ENCODE data around the gene C9orf85.
"Not testable (repeated sequence)": the region's sequence is repeated elsewhere in the genome, so short reads cannot be mapped to it uniquely, and the experiment has no call there.

C9orf85 gene

DNA sequence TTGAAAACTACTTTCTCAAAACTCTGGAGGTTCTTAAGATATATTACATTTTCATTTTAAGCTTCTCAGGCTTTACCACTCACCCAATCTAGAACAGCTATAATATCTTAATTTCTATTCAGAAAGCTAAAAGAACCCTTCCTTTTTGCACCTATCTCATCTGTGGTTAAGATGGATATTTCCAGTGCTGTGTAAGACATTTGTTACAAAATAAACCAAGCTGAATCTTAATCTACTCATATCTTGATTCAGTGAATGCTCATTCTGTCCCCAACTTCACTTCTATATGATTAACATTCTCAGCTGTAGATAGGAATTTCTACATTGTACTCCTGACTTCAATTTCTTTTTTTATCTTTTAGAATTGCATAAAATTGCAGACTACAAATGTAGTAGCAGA lies 15.5 kb upstream of the C9orf85 start:
- Histone ChIP-seq H3K36me3 (ENCODE audit: insufficient read depth, low read length) (no peaks in the 10 kb centered on the region), H3F3A (ENCODE audit: insufficient read depth, low read length) (no peaks in the 10 kb centered on the region), H3K9me2 (ENCODE audit: low read depth, low read length) (no peaks in the 10 kb centered on the region), H3K4me1 (ENCODE audit: insufficient read depth, low read length, severe bottlenecking) (peaks cover 79% of the 10 kb centered on the region), H2AFZ (ENCODE audit: low read length) (no peak overlapping the region), H3K9me3 (ENCODE audit: low read length) (no peaks in the 10 kb centered on the region), H4K20me1 (ENCODE audit: insufficient read depth, low read length) (no peaks in the 10 kb centered on the region), H3K4me3 (ENCODE audit: low read depth, low read length, poor library complexity, severe bottlenecking) (no peak overlapping the region), H3K9ac (ENCODE audit: low read length) (peak overlapping the region; percentile 4; the same call in 1 of the 2 replicates), H3K79me2 (ENCODE audit: insufficient read depth, low read length) (peaks cover 79% of the 10 kb centered on the region), H3K4me2 (ENCODE audit: low read length) (0 out of 2 replicates have a peak overlapping the region, but pooled peaks have one; percentile 39), H3K27me3 (ENCODE audit: insufficient read depth, low read length) (no peaks in the 10 kb centered on the region), H3K27ac (ENCODE audit: low read depth, low read length, poor library complexity, severe bottlenecking) (peak overlapping the region; percentile 87)
- TF ChIP-seq, protein P1, sequence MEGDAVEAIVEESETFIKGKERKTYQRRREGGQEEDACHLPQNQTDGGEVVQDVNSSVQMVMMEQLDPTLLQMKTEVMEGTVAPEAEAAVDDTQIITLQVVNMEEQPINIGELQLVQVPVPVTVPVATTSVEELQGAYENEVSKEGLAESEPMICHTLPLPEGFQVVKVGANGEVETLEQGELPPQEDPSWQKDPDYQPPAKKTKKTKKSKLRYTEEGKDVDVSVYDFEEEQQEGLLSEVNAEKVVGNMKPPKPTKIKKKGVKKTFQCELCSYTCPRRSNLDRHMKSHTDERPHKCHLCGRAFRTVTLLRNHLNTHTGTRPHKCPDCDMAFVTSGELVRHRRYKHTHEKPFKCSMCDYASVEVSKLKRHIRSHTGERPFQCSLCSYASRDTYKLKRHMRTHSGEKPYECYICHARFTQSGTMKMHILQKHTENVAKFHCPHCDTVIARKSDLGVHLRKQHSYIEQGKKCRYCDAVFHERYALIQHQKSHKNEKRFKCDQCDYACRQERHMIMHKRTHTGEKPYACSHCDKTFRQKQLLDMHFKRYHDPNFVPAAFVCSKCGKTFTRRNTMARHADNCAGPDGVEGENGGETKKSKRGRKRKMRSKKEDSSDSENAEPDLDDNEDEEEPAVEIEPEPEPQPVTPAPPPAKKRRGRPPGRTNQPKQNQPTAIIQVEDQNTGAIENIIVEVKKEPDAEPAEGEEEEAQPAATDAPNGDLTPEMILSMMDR (IDR thresholded peaks at IDR 0.05; ENCODE audit: low read length) = no peak
- no peak for TF ChIP-seq EZH2 (IDR thresholded peaks at IDR 0.05; ENCODE audit: borderline replicate concordance, low read length)

DNA sequence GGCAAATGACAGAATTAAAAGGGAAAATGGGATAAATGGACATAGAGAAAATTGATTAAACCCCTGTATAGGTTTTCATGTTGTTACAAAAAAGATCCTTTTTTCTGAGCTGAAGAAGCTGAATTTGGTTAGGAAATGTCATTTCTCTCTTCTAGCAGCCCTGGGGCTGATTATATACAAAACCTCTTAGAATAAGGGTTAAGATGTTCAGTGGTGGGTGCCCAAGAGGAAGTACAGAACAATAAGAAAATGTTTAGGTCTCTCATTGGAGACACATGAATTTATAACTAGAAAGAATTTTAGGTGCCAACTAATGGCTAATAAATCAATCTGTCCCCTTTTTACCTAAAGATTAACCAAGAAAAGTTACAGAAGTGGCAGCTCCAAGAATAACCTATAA lies 14.7 kb upstream of the C9orf85 start:
- Histone ChIP-seq H4K20me1 (ENCODE audit: insufficient read depth, low read length) (no peaks in the 10 kb centered on the region), H3K79me2 (ENCODE audit: insufficient read depth, low read length) (peaks cover 78% of the 10 kb centered on the region), H2AFZ (ENCODE audit: low read length) (no peak overlapping the region), H3K9me3 (ENCODE audit: low read length) (no peaks in the 10 kb centered on the region), H3F3A (ENCODE audit: insufficient read depth, low read length) (no peaks in the 10 kb centered on the region), H3K9ac (ENCODE audit: low read length) (peak overlapping the region; percentile 4; the same call in 1 of the 2 replicates), H3K4me2 (ENCODE audit: low read length) (peak overlapping the region; percentile 39), H3K9me2 (ENCODE audit: low read depth, low read length) (no peaks in the 10 kb centered on the region), H3K27ac (ENCODE audit: low read depth, low read length, poor library complexity, severe bottlenecking) (peak overlapping the region; percentile 87), H3K36me3 (ENCODE audit: insufficient read depth, low read length) (no peaks in the 10 kb centered on the region), H3K27me3 (ENCODE audit: insufficient read depth, low read length) (no peaks in the 10 kb centered on the region), H3K4me1 (ENCODE audit: insufficient read depth, low read length, severe bottlenecking) (peaks cover 79% of the 10 kb centered on the region), H3K4me3 (ENCODE audit: low read depth, low read length, poor library complexity, severe bottlenecking) (no peak overlapping the region)
- no peak for TF ChIP-seq EZH2 (IDR thresholded peaks at IDR 0.05; ENCODE audit: borderline replicate concordance, low read length)
- TF ChIP-seq, protein P1 (IDR thresholded peaks at IDR 0.05; ENCODE audit: low read length) = no peak

DNA sequence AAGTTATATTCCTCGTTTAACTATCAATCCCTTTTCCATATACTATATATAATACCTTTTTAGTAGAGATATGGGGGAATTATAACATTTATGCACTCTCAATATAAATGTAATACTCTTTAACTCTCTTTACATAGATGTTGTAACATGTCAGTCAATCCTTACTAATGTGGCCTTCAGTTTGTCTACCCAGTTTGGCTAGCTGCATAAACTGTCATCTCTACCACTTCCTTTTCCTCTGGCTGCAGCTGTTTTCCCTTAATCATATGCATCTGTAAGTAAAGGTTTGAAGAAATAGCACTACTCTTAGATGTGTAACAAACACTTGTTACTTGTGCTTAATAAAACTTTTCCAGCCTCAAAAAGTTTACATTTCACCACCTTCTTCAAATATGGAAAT lies 13.9 kb upstream of the C9orf85 start:
- Histone ChIP-seq H3K9me3 (ENCODE audit: low read length) (no peaks in the 10 kb centered on the region), H4K20me1 (ENCODE audit: insufficient read depth, low read length) (no peaks in the 10 kb centered on the region), H3K27ac (ENCODE audit: low read depth, low read length, poor library complexity, severe bottlenecking) (peak overlapping the region; percentile 87), H3F3A (ENCODE audit: insufficient read depth, low read length) (no peaks in the 10 kb centered on the region), H3K9ac (ENCODE audit: low read length) (peak overlapping the region; percentile 28; the same call in 1 of the 2 replicates), H3K36me3 (ENCODE audit: insufficient read depth, low read length) (no peaks in the 10 kb centered on the region), H3K4me2 (ENCODE audit: low read length) (peak overlapping the region; percentile 39), H2AFZ (ENCODE audit: low read length) (no peak overlapping the region), H3K4me3 (ENCODE audit: low read depth, low read length, poor library complexity, severe bottlenecking) (no peak overlapping the region), H3K79me2 (ENCODE audit: insufficient read depth, low read length) (peaks cover 82% of the 10 kb centered on the region), H3K4me1 (ENCODE audit: insufficient read depth, low read length, severe bottlenecking) (peaks cover 81% of the 10 kb centered on the region), H3K27me3 (ENCODE audit: insufficient read depth, low read length) (no peaks in the 10 kb centered on the region), H3K9me2 (ENCODE audit: low read depth, low read length) (no peaks in the 10 kb centered on the region)
- TF ChIP-seq, protein P1 (IDR thresholded peaks at IDR 0.05; ENCODE audit: low read length) = no peak
- no peak for TF ChIP-seq EZH2 (IDR thresholded peaks at IDR 0.05; ENCODE audit: borderline replicate concordance, low read length)

DNA sequence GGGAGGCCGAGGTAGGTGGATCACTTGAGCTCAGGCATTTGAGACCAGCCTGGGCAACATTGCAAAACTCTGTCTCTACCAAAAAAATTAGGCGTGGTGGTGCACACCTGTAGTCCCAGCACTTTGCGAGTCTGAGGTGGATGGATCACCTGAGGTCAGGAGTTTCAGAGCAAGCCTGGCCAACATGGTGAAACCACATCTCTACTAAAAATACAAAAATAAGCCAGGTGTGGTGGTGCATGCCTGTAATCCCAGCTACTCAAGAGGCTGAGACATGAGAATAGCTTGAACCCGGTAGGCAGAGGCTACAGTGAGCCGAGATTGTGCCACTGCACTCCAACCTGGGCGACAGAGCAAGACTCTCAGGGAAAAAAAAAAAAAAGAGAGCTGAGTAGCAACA lies 12.7 kb upstream of the C9orf85 start:
- H3F3A ChIP-seq (ENCODE audit: insufficient read depth, low read length); H3K36me3 ChIP-seq (ENCODE audit: insufficient read depth, low read length); H3K9me2 ChIP-seq (ENCODE audit: low read depth, low read length); H3K9ac ChIP-seq (ENCODE audit: low read length); H3K4me3 ChIP-seq (ENCODE audit: low read depth, low read length, poor library complexity, severe bottlenecking); H3K27me3 ChIP-seq (ENCODE audit: insufficient read depth, low read length); H2AFZ ChIP-seq (ENCODE audit: low read length); H4K20me1 ChIP-seq (ENCODE audit: insufficient read depth, low read length); H3K9me3 ChIP-seq (ENCODE audit: low read length): not testable (repeated sequence)
- H3K27ac ChIP-seq (ENCODE audit: low read depth, low read length, poor library complexity, severe bottlenecking) = peak overlapping the region; percentile 87
- peak overlapping the region; percentile 23; the same call in 1 of the 2 replicates for H3K4me2 ChIP-seq (ENCODE audit: low read length)
- peaks cover 83% of the 10 kb centered on the region for H3K79me2 ChIP-seq (ENCODE audit: insufficient read depth, low read length)
- H3K4me1 ChIP-seq (ENCODE audit: insufficient read depth, low read length, severe bottlenecking) = peaks cover 93% of the 10 kb centered on the region
